ENCODE data around the gene NTRK2.
A peak's percentile ranks its signal among the peaks of the same experiment; 100 is the strongest.

- TF ChIP-seq SPI1 (IDR thresholded peaks at IDR 0.05; ENCODE audit: borderline replicate concordance, insufficient read depth, low read depth, low read length) (no peak), USF2 (IDR thresholded peaks at IDR 0.05; ENCODE audit: borderline replicate concordance, low read depth, low read length) (no peak), CTCF (IDR thresholded peaks at IDR 0.05 in 2 of 3, conservative IDR thresholded peaks at IDR 0.05 in 1 of 3; ENCODE audit: control insufficient read depth in 2 of 3, extremely low read depth in 1 of 3, insufficient read depth in 1 of 3, low read depth in 3 of 3, low read length in 3 of 3) (peak; percentile 93 to 95 (median 94)), NFIC (IDR thresholded peaks at IDR 0.05; ENCODE audit: low read depth, low read length) (no peak), BMI1 (IDR thresholded peaks at IDR 0.05; ENCODE audit: borderline replicate concordance) (no peak), NRF1 (conservative IDR thresholded peaks at IDR 0.05; ENCODE audit: low read depth, low read length) (no peak), NR2C2 (IDR thresholded peaks at IDR 0.05; ENCODE audit: borderline replicate concordance, control insufficient read depth, insufficient read length, low read depth) (no peak), POLR2AphosphoS5 (IDR thresholded peaks at IDR 0.05; ENCODE audit: low read length) (no peak), CREB1 (IDR thresholded peaks at IDR 0.05; ENCODE audit: low read depth) (peak; percentile 57), SUZ12 (IDR thresholded peaks at IDR 0.05; ENCODE audit: unreplicated experiment) (no peak), SP1 (IDR thresholded peaks at IDR 0.05; ENCODE audit: low read depth, low read length) (no peak), BCLAF1 (IDR thresholded peaks at IDR 0.05) (no peak)
These were observed 284.5 kb downstream of the NTRK2 start for GRCh38 chr9:84953797-84954705.
